Type B pancreatic cell (in vitro differentiated cells): ENCODE results near the gene EXO5. TPM values are rescaled to one million over a fixed set of nuclear protein-coding genes. Genes with fewer than 3 reads are reported as not detected.

Source experiments
- DNase-seq: peaks from one replicate; pipeline ENCODE4 v3.0.0; 2021; ENCODE audit warnings: mixed read lengths; ENCODE audit not compliant: unreplicated experiment; ENCODE audit errors: extremely low spot score
- H3K27ac Mint-ChIP-seq: 2 replicates; pipeline ENCODE4 v1.8.0; 2021; ENCODE audit warnings: mild to moderate bottlenecking, mixed read lengths
- H3K27me3 Mint-ChIP-seq: 2 replicates; pipeline ENCODE4 v1.8.0; 2021; ENCODE audit warnings: mixed read lengths
- H3K36me3 Mint-ChIP-seq: 2 replicates; pipeline ENCODE4 v1.8.0; 2021; ENCODE audit warnings: mixed read lengths
- H3K4me1 Mint-ChIP-seq: one replicate; pipeline ENCODE4 v1.8.0; 2021; ENCODE audit warnings: mixed read lengths; ENCODE audit not compliant: unreplicated experiment
- H3K4me3 Mint-ChIP-seq: 2 replicates; pipeline ENCODE4 v1.8.0; 2021; ENCODE audit warnings: mild to moderate bottlenecking, mixed read lengths
- H3K9me3 Mint-ChIP-seq: 2 replicates; pipeline ENCODE4 v1.8.0; 2021; ENCODE audit warnings: mixed read lengths
- CTCF ChIP-seq: fragments of 200-600 bp; sonication (generic); conservative IDR thresholded peaks from 2 replicates; pipeline ENCODE4 v1.5.0; 2021; ENCODE audit warnings: antibody characterized with exemption, mild to moderate bottlenecking
- total RNA-seq: library from RNA; stranded (reverse); gene quantifications from 2 replicates; pipeline ENCODE4 v1.2.1, GENCODE V29; 2021; ENCODE audit warnings: low replicate concordance

EXO5 gene
- total RNA-seq, 1 donor from 2014 or later: 14.3 TPM

DNA sequence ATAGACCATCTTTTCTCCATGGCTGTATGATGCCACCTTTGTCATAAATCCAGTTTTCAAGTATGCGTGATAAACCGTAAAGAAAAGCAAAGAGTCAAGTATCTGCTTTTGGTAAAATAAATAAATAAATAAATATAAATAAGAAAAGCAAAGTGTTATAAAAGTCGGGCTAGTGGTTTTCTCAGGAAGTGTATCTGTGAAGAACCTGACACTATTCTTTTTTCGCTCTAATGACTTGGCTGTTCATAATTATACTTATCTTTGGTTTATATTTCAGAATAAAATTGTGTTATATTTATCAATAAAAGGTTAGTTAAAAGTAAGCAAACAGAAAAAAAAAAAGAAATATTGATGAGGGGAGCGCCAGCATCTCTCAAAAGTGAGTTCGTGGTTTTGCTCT lies 594 bp upstream of the EXO5 start:
- H3K9me3 Mint-ChIP-seq: peaks cover 21% of the 10 kb centered on the region
- no peaks in the 10 kb centered on the region for H3K27me3 Mint-ChIP-seq
- peak overlapping the region; percentile 85 for H3K4me3 Mint-ChIP-seq
- H3K27ac Mint-ChIP-seq: peak overlapping the region; percentile 72
- no peak for DNase-seq
- H3K4me1 Mint-ChIP-seq: peaks cover 9% of the 10 kb centered on the region
- no peak for TF ChIP-seq CTCF
- peaks cover 41% of the 10 kb centered on the region for H3K36me3 Mint-ChIP-seq

DNA sequence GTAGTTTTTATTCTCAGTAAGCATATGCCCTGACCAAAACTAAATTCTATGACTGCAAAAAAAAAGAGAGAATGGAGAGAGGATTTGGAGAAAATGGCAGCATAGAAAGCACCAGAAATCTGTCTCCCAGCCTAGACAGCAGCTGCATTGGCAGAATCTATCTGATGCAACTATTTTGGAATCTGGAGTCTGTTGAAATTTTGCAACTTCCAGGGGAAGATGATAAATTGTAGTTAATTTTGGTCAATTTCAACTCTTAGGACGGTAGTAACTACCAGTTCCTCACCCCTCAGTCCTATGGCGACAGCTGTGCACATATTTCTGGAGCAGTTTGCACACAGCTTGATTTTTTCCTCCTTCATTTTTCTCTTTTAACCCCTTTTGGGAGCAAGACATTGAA lies 10.9 kb downstream of the EXO5 start:
- Mint-ChIP-seq H3K4me1 (no peaks in the 10 kb centered on the region), H3K27me3 (no peaks in the 10 kb centered on the region), H3K36me3 (peaks cover 32% of the 10 kb centered on the region), H3K9me3 (peaks cover 24% of the 10 kb centered on the region), H3K4me3 (no peak overlapping the region), H3K27ac (no peak overlapping the region)
- no peak for DNase-seq
- TF ChIP-seq CTCF: no peak

DNA sequence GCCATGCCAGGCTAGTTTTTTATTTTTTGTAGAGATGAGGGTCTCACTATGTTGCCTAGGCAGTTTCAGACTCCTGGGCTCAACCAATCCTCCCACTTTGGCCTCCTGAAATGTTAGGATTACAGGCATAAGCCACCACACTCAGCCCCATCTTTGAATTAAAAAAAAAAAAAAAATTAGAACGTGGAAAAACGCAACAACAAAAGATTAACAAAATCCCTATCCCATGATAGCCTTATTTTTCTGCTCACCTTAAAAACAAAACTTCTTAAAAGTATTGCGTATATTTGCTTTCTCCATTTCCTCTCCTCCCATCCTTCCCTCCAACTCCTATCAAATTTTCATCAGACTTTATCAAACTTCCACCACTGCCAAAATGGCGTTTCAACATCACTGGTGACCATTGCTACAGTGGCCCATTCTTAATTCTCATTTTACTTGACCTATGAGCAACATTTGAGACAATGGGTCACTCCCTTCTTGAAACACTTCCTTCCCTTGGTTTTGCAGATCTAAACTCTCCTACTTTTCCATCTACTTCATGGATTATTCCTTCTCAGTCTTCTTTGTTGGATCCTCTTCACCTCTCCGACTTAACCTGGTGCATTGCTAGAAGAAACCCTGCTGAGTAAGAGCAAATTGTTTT lies 22.3 kb downstream of the EXO5 start:
- TF ChIP-seq CTCF: no peak
- H3K27ac Mint-ChIP-seq: peak overlapping the region; percentile 98
- peaks cover 12% of the 10 kb centered on the region for H3K9me3 Mint-ChIP-seq
- DNase-seq: no peak
- H3K36me3 Mint-ChIP-seq: peaks cover 6% of the 10 kb centered on the region
- H3K4me3 Mint-ChIP-seq: peak overlapping the region; percentile 99
- H3K4me1 Mint-ChIP-seq: peaks cover 22% of the 10 kb centered on the region
- H3K27me3 Mint-ChIP-seq: peaks cover 9% of the 10 kb centered on the region

- TF ChIP-seq CTCF: no peak
- Mint-ChIP-seq H3K36me3 (peaks cover 6% of the 10 kb centered on the region), H3K27ac (peak within 1 kb of the TSS; percentile 98), H3K4me3 (peak within 1 kb of the TSS; percentile 99), H3K9me3 (peaks cover 12% of the 10 kb centered on the region), H3K27me3 (peaks cover 9% of the 10 kb centered on the region), H3K4me1 (peaks cover 22% of the 10 kb centered on the region)
- DNase-seq: peak; percentile 76
Measured at GRCh38 chr1:40531381-40532061, 23.0 kb downstream of the EXO5 start, which contains the start of gene ZNF684. ZNF684 (plus strand) TSS chr1:40531637; CDS start chr1:40533167, 1,530 bp downstream.

DNA sequence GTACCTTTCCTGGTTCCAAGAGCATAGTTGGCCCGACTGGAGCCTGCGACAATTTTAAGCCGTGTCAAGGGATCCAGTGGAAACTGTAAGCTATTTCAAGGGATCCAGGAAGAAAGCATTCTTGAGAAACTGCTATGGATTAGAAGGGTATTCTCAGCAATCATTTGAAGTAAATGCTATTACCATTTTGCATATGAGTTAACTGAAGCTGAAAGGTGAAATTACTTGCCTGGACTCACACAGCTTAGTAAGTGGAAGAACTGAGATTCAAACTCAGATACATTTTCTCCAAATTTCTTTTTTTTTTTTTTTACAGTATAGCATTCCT lies 23.5 kb downstream of the EXO5 start:
- TF ChIP-seq CTCF: no peak
- H3K4me3 Mint-ChIP-seq: peak overlapping the region; percentile 99
- H3K4me1 Mint-ChIP-seq: peaks cover 22% of the 10 kb centered on the region
- H3K36me3 Mint-ChIP-seq: peaks cover 6% of the 10 kb centered on the region
- DNase-seq: no peak
- peaks cover 9% of the 10 kb centered on the region for H3K27me3 Mint-ChIP-seq
- peak overlapping the region; percentile 98 for H3K27ac Mint-ChIP-seq
- peaks cover 12% of the 10 kb centered on the region for H3K9me3 Mint-ChIP-seq
